Lower lobe of right lung (tissue), 2 donors: ENCODE data around the gene NIPAL1. TPM values are rescaled to one million over a fixed set of nuclear protein-coding genes. Genes with fewer than 3 reads are reported as not detected.

Source experiments
- ATAC-seq, 2 donors: fragments of 200-7000 bp; cut with Tn5 transposase; one replicate each; pipeline ENCODE4 v1.9.1; 2020 to 2022; ENCODE audit warnings: mild to moderate bottlenecking in 2 of 2, moderate library complexity in 2 of 2
- DNase-seq: peaks from one replicate; pipeline ENCODE4 v3.0.0-alpha.2; 2020
- H3K27ac ChIP-seq: fragments of 200-600 bp; one replicate; pipeline ENCODE4 v1.8.0; 2022
- H3K27me3 ChIP-seq: fragments of 200-600 bp; one replicate; pipeline ENCODE4 v1.8.0; 2022; ENCODE audit warnings: low read depth
- H3K36me3 ChIP-seq: fragments of 200-600 bp; one replicate; pipeline ENCODE4 v1.8.0; 2022; ENCODE audit warnings: mild to moderate bottlenecking
- H3K4me1 ChIP-seq: fragments of 200-600 bp; one replicate; pipeline ENCODE4 v1.8.0; 2022
- H3K4me3 ChIP-seq: fragments of 200-600 bp; one replicate; pipeline ENCODE4 v1.8.0; 2022; ENCODE audit warnings: mild to moderate bottlenecking
- H3K9me3 ChIP-seq: fragments of 200-600 bp; one replicate; pipeline ENCODE4 v1.8.0; 2022
- CTCF ChIP-seq: fragments of 200-600 bp; IDR thresholded peaks from one replicate; pipeline ENCODE4 v1.8.0; 2022; ENCODE audit warnings: antibody characterized with exemption, mild to moderate bottlenecking
- intact Hi-C: fragments of 100-400 bp; cut with DNase I; formaldehyde crosslinking; loops from one replicate; pipeline ENCODE4 v1.11.0; 2022
- total RNA-seq: library from RNA; stranded (reverse); fragmentation: NEBNext Ultra II Directional; extraction: Animal tissue kit (Norgen Biotek cat#: 25700); gene quantifications from one replicate; pipeline ENCODE4 v1.2.1, GENCODE V29; 2021
- donor health status: DM: no; HTN: yes; CAD: no; lungs with severe emphysema.

NIPAL1 gene
- total RNA-seq, 1 donor from 2014 or later, result 1.3 TPM

- no peak overlapping the region for H3K27ac ChIP-seq
- no peaks in the 10 kb centered on the region for H3K36me3 ChIP-seq
- H3K4me3 ChIP-seq, result no peak overlapping the region
- intact Hi-C loops, result no loop called here
- no peak for ATAC-seq
- H3K9me3 ChIP-seq, result no peaks in the 10 kb centered on the region
- no peak for TF ChIP-seq CTCF
- H3K27me3 ChIP-seq, result no peaks in the 10 kb centered on the region
- no peaks in the 10 kb centered on the region for H3K4me1 ChIP-seq
- no peak for DNase-seq
Observed at GRCh38 chr4:48058617-48059530, 42.3 kb downstream of the NIPAL1 start.

- H3K27ac ChIP-seq, result no peak overlapping the region
- no peak for DNase-seq
- ATAC-seq, result no peak
- H3K4me3 ChIP-seq, result no peak overlapping the region
- intact Hi-C loops, result no loop called here
- no peaks in the 10 kb centered on the region for H3K9me3 ChIP-seq
- H3K27me3 ChIP-seq, result no peaks in the 10 kb centered on the region
- no peaks in the 10 kb centered on the region for H3K4me1 ChIP-seq
- TF ChIP-seq CTCF, result no peak
- H3K36me3 ChIP-seq, result no peaks in the 10 kb centered on the region
Observed at GRCh38 chr4:48064349-48064748, 47.8 kb downstream of the NIPAL1 start.

- Histone ChIP-seq H3K27ac (no peak overlapping the region), H3K4me3 (no peak overlapping the region), H3K27me3 (no peaks in the 10 kb centered on the region), H3K4me1 (no peaks in the 10 kb centered on the region), H3K36me3 (no peaks in the 10 kb centered on the region), H3K9me3 (no peaks in the 10 kb centered on the region)
- intact Hi-C loops, result no loop called here
- no peak for TF ChIP-seq CTCF
- ATAC-seq (no peak), DNase-seq (no peak)
Observed at GRCh38 chr4:48065587-48066052, 49.0 kb downstream of the NIPAL1 start.

GRCh38 chr4:48067536-48067935 lies 51.0 kb downstream of the NIPAL1 start:
- DNase-seq (no peak), ATAC-seq (no peak)
- Histone ChIP-seq H3K27ac (no peak overlapping the region), H3K4me3 (no peak overlapping the region), H3K9me3 (no peaks in the 10 kb centered on the region), H3K4me1 (no peaks in the 10 kb centered on the region), H3K27me3 (no peaks in the 10 kb centered on the region), H3K36me3 (no peaks in the 10 kb centered on the region)
- no peak for TF ChIP-seq CTCF
- intact Hi-C loops, result no loop called here

GRCh38 chr4:48068182-48068581 lies 51.6 kb downstream of the NIPAL1 start:
- ATAC-seq (no peak), DNase-seq (no peak)
- intact Hi-C loops, result no loop called here
- no peaks in the 10 kb centered on the region for H3K36me3 ChIP-seq
- H3K4me1 ChIP-seq, result no peaks in the 10 kb centered on the region
- no peaks in the 10 kb centered on the region for H3K9me3 ChIP-seq
- H3K4me3 ChIP-seq, result no peak overlapping the region
- H3K27me3 ChIP-seq, result no peaks in the 10 kb centered on the region
- TF ChIP-seq CTCF, result no peak
- no peak overlapping the region for H3K27ac ChIP-seq
